Neural cell (in vitro differentiated cells): ENCODE results near the gene TMEM218.

ENCODE experiments used
- CTCF ChIP-seq: fragments of 450-650 bp; IDR thresholded peaks from 2 replicates; pipeline ENCODE4 v1.5.1; 2014; ENCODE audit warnings: antibody characterized with exemption, mild to moderate bottlenecking, moderate library complexity; ENCODE audit not compliant: poor library complexity, severe bottlenecking
- EZH2 ChIP-seq: fragments of 200-600, 300-800 bp; shearing (Covaris generic), sonication (generic); IDR thresholded peaks from 2 replicates; pipeline ENCODE4 v1.6.1; 2014; ENCODE audit warnings: antibody characterized with exemption, low read length, borderline replicate concordance, mild to moderate bottlenecking; ENCODE audit not compliant: insufficient read depth, poor library complexity, severe bottlenecking

DNA sequence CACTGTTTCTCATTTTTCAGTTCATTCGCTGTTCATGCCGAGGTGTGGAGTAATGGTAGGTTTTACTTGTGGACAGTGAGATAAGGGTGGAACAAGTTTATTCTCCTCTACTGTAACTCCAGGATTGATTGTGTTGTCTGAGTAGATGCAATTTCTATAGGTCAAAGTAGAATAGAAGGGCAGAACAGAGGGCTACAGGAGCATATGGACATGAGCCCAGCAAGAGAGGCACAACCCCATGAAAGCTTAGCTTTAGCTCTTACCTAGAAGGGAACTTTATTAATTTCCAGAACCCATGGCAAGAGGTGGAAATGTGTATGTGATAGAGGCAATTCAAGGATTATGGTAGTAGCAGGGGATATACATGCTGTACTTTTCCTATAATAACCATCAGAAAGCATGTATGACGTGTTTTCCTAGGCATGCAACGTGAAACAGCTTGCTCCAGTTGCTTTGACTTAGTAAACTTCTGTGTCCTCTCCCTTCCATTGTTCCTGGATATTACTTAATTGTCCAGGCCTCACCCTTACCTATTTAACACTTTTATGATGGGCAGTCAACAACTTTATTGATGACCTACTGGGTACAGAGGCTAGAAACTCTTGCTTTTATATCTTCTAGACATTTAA lies 62.1 kb downstream of the TMEM218 start:
- no peak for TF ChIP-seq CTCF
- no peak for TF ChIP-seq EZH2
